IPS-NIHi7 (cell line): ENCODE data around the gene HDAC1.
"Not testable (repeated sequence)": the region's sequence is repeated elsewhere in the genome, so short reads cannot be mapped to it uniquely, and the experiment has no call there.

ENCODE experiments used
- DNase-seq: peaks from one replicate; pipeline ENCODE4 v3.0.0; 2012; ENCODE audit warnings: mixed read lengths; ENCODE audit errors: extremely low spot score

The HDAC1 gene

DNA sequence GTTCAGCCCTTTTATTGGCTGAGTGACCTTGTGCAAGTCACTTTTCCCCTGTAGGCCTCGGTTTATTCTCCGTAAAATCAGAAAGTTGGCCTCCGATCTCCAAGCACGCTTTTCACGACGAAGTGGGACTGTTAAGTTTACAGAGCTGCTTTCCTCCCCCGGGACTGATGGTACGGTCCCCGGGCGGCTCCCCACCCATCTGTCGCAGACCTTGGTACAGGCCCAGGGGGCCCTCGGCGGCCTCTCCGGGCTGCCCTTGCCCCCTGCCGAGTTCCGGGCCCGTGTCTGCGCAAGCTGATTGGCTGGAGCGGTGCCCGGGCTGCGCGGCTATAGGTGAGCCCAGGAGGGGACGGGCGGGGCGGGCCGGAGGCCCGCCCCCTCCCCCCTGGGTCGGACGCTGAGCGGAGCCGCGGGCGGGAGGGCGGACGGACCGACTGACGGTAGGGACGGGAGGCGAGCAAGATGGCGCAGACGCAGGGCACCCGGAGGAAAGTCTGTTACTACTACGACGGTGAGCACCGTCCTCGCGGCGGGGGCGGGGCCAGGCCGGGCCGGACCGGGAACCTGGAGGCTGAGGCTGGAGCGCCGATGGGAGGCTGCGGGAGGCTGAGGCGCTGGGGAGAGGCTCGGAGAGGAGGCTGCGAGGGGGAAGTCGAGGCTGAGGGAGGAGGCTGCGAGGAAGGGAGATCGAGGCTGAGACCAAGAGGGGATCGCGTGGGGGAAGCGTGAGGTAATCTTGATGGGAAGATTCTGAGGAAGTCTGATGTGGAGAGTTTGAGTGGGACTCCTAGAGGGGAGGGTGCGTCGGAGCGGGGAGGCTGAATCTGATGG is at the start of gene HDAC1:
Gene HDAC1, plus strand, starts transcription at position 376 of the 831 bp plus-strand sequence. Its CDS starts 87 bp downstream, at position 463.
- DNase-seq, result peak; percentile 98

- DNase-seq, result peak; percentile 35
Observed at GRCh38 chr1:32242341-32242851, 49.5 kb upstream of the HDAC1 start.

DNA sequence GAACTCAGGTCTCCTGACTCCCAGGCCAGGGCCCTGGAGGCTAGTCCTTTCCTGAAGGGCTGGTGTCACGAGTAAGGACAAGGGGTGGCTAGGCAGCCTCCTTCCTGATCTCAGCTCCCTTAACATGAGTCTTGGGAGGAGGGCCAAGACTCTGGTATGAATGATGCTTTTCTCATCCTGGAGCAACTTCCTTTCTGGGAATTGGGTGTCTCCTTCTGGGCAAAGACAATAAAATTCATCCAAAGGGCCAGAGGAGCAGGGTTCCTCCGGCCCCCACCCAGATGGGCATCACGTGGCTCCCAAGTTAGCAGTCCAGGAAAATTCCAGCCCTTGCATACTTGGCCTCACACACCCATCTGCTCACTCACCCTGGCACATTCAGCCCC is 45.0 kb upstream of the HDAC1 start, which contains the start of gene FAM167B:
Gene FAM167B, plus strand, starts transcription at position 335 of the 386 bp plus-strand sequence. CDS start 200 bp downstream, outside the sequence.
- no peak for DNase-seq

DNA sequence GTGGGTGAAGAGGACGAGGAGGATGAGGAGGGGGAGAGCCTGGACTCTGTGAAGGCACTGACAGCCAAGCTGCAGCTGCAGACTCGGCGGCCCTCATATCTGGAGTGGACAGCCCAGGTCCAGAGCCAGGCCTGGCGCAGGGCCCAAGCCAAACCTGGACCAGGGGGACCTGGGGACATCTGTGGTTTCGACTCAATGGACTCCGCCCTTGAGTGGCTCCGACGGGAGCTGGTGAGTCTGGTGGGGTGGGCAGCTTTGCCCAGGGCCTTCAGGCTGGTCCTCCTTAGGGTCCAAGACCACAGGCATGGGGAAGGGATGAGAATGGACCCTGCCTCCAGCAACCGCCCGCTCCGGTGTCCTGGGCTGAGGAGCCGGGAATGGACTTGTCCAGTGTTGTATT is 44.4 kb upstream of the HDAC1 start:
- no peak for DNase-seq

DNA sequence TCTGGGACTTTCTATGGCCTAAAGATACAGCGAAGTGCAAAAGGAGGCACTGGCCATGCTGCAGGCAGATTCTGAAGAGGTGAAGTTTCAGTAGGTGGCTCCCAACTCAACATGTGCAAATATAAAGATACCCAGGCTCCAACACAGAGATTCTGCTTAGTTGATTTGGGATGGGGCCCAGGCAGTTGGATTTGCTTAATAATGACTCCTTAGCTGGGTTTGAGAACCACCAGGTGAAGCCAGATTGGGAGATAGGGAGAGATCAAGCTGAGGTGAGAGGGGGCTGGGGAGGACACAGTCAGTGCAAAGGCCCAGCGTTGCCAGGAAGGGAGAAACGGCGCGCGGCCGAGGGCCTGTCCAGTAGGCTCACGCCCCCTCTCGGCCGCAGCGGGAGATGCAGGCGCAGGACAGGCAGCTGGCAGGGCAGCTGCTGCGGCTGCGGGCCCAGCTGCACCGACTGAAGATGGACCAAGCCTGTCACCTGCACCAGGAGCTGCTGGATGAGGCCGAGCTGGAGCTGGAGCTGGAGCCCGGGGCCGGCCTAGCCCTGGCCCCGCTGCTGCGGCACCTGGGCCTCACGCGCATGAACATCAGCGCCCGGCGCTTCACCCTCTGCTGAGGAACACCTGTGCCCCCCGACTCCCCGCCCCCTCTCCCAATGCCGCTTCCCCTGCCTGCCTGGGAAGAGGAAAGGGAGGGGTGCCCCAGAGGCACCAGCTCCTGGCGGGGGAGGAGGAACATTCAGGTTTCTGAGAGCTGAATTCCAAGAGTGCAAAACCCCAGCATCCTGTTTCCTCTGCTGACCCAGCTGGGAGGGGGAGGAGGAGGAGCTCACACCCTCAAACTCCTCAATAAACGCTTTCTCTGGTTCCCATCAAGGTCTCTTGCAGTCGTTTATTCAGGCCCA is 43.6 kb upstream of the HDAC1 start:
- DNase-seq, result peak; percentile 96

- no peak for DNase-seq
Observed at GRCh38 chr1:32249831-32250525, 41.9 kb upstream of the HDAC1 start.

GRCh38 chr1:32250893-32251716 is 40.8 kb upstream of the HDAC1 start, which contains the start of gene LCK:
Gene LCK, plus strand, starts transcription at chr1:32251265. Its CDS starts 23,065 bp downstream, at chr1:32274330.
- DNase-seq, result no peak

GRCh38 chr1:32255072-32256071 is 36.5 kb upstream of the HDAC1 start:
- no peak for DNase-seq

- no peak for DNase-seq
Observed at GRCh38 chr1:32256473-32257226, 35.2 kb upstream of the HDAC1 start.

GRCh38 chr1:32257227-32257508 is 34.7 kb upstream of the HDAC1 start:
- no peak for DNase-seq

DNA sequence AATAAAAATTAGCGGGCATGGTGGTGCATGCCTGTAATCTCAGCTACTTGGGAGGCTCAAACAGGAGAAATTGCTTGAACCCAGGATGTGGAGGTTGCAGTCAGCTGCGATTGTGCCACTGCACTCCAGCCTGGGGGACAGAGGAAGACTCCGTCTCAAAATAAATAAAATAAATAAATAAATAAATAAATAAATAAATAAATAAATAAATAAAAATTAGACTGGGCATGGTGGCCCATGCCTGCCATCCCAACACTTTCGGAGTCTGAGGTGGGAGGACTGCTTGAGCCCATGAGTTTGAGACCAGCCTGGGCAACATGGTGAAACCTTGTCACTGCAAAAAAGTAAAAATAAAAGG is 28.7 kb upstream of the HDAC1 start:
- DNase-seq, result not testable (repeated sequence)

DNA sequence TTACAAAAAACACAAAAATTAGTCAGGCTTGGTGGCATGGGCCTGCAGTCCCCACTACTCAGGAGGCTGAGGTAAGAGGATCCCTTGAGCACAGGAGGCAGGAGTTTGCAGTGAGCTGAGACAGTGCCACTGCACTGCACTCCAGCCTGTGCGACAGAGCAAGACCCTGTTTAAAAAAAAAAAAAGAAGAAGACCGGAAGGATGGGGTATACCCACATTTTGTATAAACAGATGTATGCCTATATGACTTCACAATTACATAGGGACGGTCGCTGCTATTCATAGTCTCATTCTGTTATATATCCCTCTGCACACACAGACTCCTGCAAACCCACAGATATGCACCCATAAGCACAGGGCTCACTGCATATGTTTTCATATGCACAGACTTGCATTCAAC is 28.1 kb upstream of the HDAC1 start:
- no peak for DNase-seq

- DNase-seq, result no peak
Observed at GRCh38 chr1:32265846-32266245, 26.0 kb upstream of the HDAC1 start.

GRCh38 chr1:32266921-32267591 is 24.8 kb upstream of the HDAC1 start:
- DNase-seq, result no peak

DNA sequence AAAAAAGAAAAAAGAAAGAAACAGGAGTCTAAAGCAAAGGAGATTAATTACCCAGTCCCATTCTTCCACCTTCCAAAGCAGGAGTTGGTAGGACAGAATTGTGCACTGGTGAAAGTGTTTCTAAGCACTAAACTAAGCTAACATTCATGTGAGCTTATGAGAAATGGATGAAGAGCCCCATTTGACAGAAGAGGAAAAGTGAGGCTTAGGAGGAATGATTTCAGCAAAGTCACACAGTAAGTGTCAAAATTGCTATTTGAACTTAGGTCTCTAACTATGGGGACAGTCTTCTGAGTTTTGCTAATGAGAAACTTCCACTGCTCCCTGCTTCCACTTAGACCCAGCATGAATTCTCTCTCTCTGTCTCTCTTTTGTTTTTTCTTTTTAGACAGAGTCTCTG is 22.1 kb upstream of the HDAC1 start:
- DNase-seq, result no peak

- no peak for DNase-seq
Observed at GRCh38 chr1:32272557-32273390, 19.1 kb upstream of the HDAC1 start.

- peak; percentile 92 for DNase-seq
Observed at GRCh38 chr1:32273391-32274208, 18.3 kb upstream of the HDAC1 start.
